GM23248 (cell line): ENCODE results near the gene ADAMTS15.

Experiments
- EZH2 ChIP-seq: fragments of 200-600 bp; sonication (generic); IDR thresholded peaks from 2 replicates; pipeline ENCODE4 v1.6.1; 2018; ENCODE audit warnings: antibody characterized with exemption, mild to moderate bottlenecking; ENCODE audit not compliant: insufficient read depth, poor library complexity, severe bottlenecking
- EZH2phosphoT487 ChIP-seq: fragments of 200-600 bp; sonication (generic); IDR thresholded peaks from 2 replicates; pipeline ENCODE4 v1.6.1; 2018; ENCODE audit warnings: antibody characterized with exemption, moderate library complexity, mild to moderate bottlenecking, low read depth; ENCODE audit not compliant: insufficient read depth

- TF ChIP-seq EZH2 (no peak), EZH2phosphoT487 (no peak)
Observed at GRCh38 chr11:130431331-130431773, 17.1 kb upstream of the ADAMTS15 start.
